ENCODE results near the gene VPS11.

VPS11 gene

DNA sequence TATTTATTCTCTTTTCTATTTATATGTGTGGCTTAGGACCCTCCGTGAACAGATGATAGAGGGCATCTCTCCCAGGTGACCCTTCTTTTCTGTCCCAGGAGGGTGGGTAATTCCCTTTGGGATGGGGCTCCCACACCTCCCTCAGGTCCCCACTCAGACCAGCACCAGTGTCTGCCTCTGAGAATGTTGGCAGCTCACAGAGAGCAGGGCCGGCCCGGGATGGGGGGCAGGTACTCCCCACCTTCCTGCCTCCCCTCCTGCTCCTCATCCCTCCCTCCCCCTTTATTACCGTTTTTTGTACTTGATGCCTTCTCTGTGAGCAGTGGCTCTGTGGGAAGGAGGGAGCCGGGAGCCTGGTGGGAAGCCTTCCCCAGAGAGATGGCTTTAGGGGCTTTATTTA is 49.0 kb downstream of the VPS11 start:
- Histone ChIP-seq H3K4me1 (ENCODE audit: insufficient read depth, low read length) (peaks cover 6% of the 10 kb centered on the region), H3K27me3 (ENCODE audit: insufficient read depth, low read length) (no peaks in the 10 kb centered on the region), H3K9me3 (ENCODE audit: low read length) (no peaks in the 10 kb centered on the region), H3K36me3 (ENCODE audit: insufficient read depth, low read length) (peaks cover 7% of the 10 kb centered on the region), H3K4me3 (ENCODE audit: low read length) (no peak overlapping the region), H2AFZ (ENCODE audit: low read depth, low read length) (no peak overlapping the region)

DNA sequence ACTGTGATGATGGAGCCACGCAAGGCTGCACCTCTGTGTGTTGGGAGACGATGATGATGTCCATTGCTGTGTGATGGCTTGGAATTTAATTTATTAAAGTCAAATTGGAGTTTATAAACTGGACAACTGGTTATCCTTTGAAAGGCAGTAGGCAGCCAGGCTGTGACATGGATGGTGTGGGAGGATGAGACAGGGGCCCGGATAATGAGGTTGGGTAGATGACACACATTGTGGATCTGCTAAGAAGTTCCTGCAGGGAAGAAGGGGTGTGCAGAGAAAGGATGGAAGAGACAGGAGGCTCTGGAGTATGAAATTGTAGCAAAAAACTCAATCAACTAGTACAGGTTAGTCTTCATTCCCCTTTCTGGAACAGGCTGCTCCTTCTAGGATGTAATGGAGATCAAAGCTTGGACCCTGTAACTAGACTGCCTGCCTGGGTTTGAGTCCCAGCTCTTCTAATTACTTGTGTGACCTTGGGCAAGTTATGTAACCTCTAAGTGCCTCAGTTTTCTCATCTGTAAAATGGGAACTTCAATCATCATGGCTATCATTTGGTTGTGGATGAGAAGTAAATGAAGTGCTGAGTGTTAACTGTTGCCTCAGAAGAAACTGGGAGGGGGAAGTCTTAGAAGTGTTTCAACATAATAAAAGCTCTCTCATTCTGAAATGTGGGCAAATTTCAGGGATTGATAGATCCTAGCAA is 49.5 kb downstream of the VPS11 start:
- H3K4me1 ChIP-seq (ENCODE audit: insufficient read depth, low read length): peaks cover 7% of the 10 kb centered on the region
- no peaks in the 10 kb centered on the region for H3K9me3 ChIP-seq (ENCODE audit: low read length)
- no peak overlapping the region for H3K4me3 ChIP-seq (ENCODE audit: low read length)
- H3K36me3 ChIP-seq (ENCODE audit: insufficient read depth, low read length): peaks cover 7% of the 10 kb centered on the region
- H2AFZ ChIP-seq (ENCODE audit: low read depth, low read length): no peak overlapping the region
- no peaks in the 10 kb centered on the region for H3K27me3 ChIP-seq (ENCODE audit: insufficient read depth, low read length)

DNA sequence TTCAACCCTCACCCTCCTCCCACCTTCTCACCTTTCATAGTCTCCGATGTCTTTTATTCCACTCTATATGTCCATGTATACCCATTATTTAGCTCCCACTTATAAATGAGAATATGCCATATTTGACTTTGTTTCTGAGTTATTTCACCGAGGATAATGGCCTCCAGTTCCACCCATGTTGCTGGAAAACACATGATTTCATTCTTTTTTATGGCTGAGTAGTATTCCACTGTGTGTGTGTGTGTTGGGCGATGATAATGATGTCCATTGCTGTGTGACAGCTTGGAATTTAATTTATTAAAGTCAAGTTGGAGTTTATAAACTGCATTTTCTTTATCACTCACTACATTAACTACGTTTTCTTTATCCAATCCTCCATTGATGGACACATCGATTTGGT is 50.6 kb downstream of the VPS11 start:
- Histone ChIP-seq H3K9me3 (ENCODE audit: low read length) (no peaks in the 10 kb centered on the region), H3K27me3 (ENCODE audit: insufficient read depth, low read length) (no peaks in the 10 kb centered on the region), H3K4me3 (ENCODE audit: low read length) (no peak overlapping the region), H2AFZ (ENCODE audit: low read depth, low read length) (no peak overlapping the region), H3K4me1 (ENCODE audit: insufficient read depth, low read length) (peaks cover 14% of the 10 kb centered on the region), H3K36me3 (ENCODE audit: insufficient read depth, low read length) (peaks cover 3% of the 10 kb centered on the region)

DNA sequence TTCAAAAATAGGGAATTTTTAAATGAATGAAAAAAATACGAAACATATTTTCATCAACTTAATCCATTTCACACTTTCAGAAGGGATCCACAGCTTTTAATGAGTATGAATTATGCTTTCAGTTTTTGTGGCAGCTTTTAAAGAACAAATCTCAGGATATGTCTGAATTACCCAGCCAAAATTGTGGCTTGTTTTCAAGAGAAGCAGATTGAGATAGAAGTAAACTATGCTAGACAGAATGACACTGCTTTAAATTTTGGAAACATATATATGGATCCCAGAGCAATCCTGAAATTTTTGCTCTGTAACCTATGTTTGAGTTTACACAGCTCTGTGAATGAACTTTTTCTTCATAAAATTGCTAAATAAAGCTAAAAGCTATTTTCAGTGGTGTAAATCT is 51.3 kb downstream of the VPS11 start:
- no peaks in the 10 kb centered on the region for H3K9me3 ChIP-seq (ENCODE audit: low read length)
- H3K4me3 ChIP-seq (ENCODE audit: low read length): no peak overlapping the region
- H3K4me1 ChIP-seq (ENCODE audit: insufficient read depth, low read length): peaks cover 14% of the 10 kb centered on the region
- no peaks in the 10 kb centered on the region for H3K27me3 ChIP-seq (ENCODE audit: insufficient read depth, low read length)
- H2AFZ ChIP-seq (ENCODE audit: low read depth, low read length): no peak overlapping the region
- peaks cover 5% of the 10 kb centered on the region for H3K36me3 ChIP-seq (ENCODE audit: insufficient read depth, low read length)

DNA sequence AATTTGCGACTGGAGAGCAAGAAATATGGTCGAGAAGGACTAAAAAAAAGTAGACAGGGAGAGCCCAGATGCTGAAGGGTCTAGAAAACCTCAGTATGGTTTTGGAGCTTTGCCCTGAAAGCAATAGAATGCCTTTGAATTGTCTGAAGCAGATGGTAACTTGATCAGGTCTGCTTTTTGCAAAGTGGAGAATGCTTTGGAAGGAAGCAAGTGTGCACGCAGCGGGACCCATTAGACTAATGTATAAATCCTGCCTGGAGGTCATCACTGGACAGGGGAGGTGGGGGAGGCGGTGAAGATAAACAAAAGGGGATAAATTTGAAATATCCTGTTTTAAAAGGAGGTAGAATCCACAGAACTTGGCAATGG is 53.0 kb downstream of the VPS11 start:
- peak overlapping the region; percentile 58 for H3K4me3 ChIP-seq (ENCODE audit: low read length)
- H3K27me3 ChIP-seq (ENCODE audit: insufficient read depth, low read length): no peaks in the 10 kb centered on the region
- no peaks in the 10 kb centered on the region for H3K9me3 ChIP-seq (ENCODE audit: low read length)
- peaks cover 13% of the 10 kb centered on the region for H3K36me3 ChIP-seq (ENCODE audit: insufficient read depth, low read length)
- peak overlapping the region; percentile 48 for H2AFZ ChIP-seq (ENCODE audit: low read depth, low read length)
- peaks cover 14% of the 10 kb centered on the region for H3K4me1 ChIP-seq (ENCODE audit: insufficient read depth, low read length)

DNA sequence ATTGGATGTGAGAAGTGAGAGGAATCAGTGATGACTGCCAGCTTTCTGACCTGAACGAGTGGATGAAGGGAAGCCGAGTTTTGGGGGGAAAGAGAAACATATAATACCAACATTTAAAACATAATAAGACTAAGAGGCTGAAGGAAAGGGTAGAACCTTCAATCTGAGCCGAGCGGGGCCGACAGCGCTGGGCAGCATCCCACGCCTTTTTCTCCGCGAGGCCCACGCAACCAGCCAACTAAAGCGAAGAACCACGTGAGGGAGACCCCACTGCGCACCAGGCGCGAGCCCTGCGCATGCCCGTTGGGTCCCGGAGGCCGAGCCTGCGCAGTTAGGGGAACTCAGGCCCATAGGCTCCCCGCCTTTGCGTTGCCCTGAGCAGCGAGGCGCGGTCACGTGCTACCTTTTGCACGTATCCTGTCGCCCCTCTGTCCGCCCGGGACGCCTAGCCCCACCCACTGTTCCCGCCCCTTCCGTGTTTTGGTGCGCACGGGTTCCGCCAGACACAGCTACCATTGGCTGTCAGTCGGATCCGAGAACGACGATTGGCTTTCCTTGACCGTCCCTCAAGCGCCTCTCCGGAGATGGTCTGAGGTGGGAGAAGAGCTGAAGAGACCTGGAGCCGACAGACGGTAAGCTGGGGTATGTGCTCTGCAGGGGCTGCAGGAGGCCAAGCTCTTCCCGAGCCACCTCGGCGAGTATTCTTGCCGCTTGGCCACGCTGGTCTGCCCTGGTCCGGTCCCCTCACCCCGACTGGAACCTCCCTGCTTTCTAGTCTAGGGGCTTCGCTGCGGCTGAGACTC is 53.6 kb downstream of the VPS11 start, which contains the start of gene HINFP:
TSS of gene HINFP (plus strand) at position 573 of the 803 bp plus-strand sequence. CDS start 5,365 bp downstream, outside the sequence.
- Histone ChIP-seq H3K4me3 (ENCODE audit: low read length) (peak within 1 kb of the TSS; percentile 78), H3K27me3 (ENCODE audit: insufficient read depth, low read length) (no peaks in the 10 kb centered on the region), H2AFZ (ENCODE audit: low read depth, low read length) (peak within 1 kb of the TSS; percentile 48), H3K9me3 (ENCODE audit: low read length) (no peaks in the 10 kb centered on the region), H3K4me1 (ENCODE audit: insufficient read depth, low read length) (peaks cover 14% of the 10 kb centered on the region), H3K36me3 (ENCODE audit: insufficient read depth, low read length) (peaks cover 14% of the 10 kb centered on the region)

DNA sequence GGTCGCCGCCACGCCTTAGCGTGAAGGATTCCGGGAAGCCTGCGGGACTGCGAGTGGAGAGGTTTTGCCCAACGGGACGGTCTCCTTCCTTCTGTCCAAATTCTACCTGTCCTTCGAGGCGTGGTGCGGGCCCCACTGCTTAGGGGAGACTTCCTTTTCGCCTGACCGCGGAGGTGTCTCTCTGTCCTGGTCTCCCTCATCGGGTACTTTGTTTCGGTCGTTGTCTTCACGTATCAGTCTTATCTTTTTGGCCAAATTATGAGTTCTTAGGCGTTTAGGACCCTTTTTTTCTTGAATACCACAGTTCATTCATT is 54.1 kb downstream of the VPS11 start:
- no peaks in the 10 kb centered on the region for H3K27me3 ChIP-seq (ENCODE audit: insufficient read depth, low read length)
- H2AFZ ChIP-seq (ENCODE audit: low read depth, low read length): peak overlapping the region; percentile 31
- H3K4me3 ChIP-seq (ENCODE audit: low read length): peak overlapping the region; percentile 78
- peaks cover 14% of the 10 kb centered on the region for H3K4me1 ChIP-seq (ENCODE audit: insufficient read depth, low read length)
- no peaks in the 10 kb centered on the region for H3K9me3 ChIP-seq (ENCODE audit: low read length)
- peaks cover 15% of the 10 kb centered on the region for H3K36me3 ChIP-seq (ENCODE audit: insufficient read depth, low read length)

DNA sequence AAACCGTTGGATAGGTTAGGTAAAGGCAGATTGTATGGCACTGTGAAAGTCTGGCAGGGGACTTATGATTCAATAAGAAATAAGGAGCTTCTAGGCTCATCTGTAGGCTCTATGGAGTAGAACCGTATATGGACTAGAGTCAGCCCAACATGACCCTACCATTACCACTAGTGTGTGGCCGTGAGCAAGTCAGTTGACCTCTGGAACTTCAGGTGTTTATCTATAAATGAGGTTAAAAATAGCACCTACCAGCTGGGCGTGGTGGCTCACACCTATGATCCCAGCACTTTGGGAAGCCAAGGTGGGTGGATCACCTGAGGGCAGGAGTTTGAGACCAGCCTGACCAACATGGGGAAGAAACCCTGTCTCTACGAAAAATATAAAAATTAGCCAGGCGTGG is 58.2 kb downstream of the VPS11 start:
- H2AFZ ChIP-seq (ENCODE audit: low read depth, low read length): no peak overlapping the region
- H3K4me3 ChIP-seq (ENCODE audit: low read length): no peak overlapping the region
- H3K4me1 ChIP-seq (ENCODE audit: insufficient read depth, low read length): peaks cover 9% of the 10 kb centered on the region
- no peaks in the 10 kb centered on the region for H3K27me3 ChIP-seq (ENCODE audit: insufficient read depth, low read length)
- H3K9me3 ChIP-seq (ENCODE audit: low read length): no peaks in the 10 kb centered on the region
- peaks cover 24% of the 10 kb centered on the region for H3K36me3 ChIP-seq (ENCODE audit: insufficient read depth, low read length)

DNA sequence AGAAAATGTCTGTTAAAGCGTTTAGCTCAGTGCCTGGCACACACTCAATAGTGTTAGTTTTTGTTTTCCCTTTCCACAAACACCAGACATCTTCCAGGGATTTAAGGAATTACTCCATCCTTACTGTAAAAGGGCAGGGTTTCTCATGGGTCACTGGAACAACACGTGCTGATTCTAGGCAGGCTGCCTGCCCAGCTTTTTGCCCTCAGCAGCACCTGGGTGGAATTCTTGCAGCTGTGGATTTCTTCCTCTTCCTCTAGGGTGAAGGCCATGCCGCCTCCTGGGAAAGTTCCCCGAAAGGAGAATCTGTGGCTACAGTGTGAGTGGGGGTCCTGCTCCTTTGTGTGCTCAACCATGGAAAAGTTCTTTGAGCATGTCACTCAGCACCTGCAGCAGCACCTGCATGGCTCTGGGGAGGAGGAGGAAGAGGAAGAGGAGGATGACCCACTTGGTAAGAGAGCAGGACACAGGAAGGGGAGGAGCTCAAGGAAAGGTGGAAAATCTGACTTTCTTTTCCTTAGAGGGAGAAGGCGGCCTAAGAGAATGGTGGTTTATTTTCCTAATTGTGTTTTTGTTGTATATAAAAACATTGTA is 59.2 kb downstream of the VPS11 start:
- Histone ChIP-seq H3K36me3 (ENCODE audit: insufficient read depth, low read length) (peaks cover 30% of the 10 kb centered on the region), H2AFZ (ENCODE audit: low read depth, low read length) (no peak overlapping the region), H3K27me3 (ENCODE audit: insufficient read depth, low read length) (no peaks in the 10 kb centered on the region), H3K9me3 (ENCODE audit: low read length) (no peaks in the 10 kb centered on the region), H3K4me1 (ENCODE audit: insufficient read depth, low read length) (peaks cover 9% of the 10 kb centered on the region), H3K4me3 (ENCODE audit: low read length) (no peak overlapping the region)

DNA sequence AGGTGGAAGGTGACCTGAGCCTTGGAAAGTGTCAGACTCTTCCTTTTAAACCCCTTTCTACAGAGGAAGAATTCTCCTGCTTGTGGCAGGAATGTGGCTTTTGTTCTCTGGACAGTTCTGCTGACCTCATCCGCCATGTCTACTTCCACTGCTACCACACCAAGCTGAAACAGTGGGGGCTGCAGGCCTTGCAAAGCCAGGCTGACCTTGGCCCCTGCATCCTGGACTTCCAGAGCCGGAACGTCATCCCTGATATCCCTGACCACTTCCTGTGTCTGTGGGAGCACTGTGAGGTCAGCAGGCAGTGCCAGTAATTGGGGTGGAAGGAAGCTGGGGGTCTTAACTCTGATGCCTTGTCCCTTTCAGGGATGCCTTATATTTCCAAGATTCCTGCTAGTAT is 63.0 kb downstream of the VPS11 start:
- no peaks in the 10 kb centered on the region for H3K9me3 ChIP-seq (ENCODE audit: low read length)
- H3K27me3 ChIP-seq (ENCODE audit: insufficient read depth, low read length): no peaks in the 10 kb centered on the region
- H3K4me3 ChIP-seq (ENCODE audit: low read length): no peak overlapping the region
- no peak overlapping the region for H2AFZ ChIP-seq (ENCODE audit: low read depth, low read length)
- H3K4me1 ChIP-seq (ENCODE audit: insufficient read depth, low read length): no peaks in the 10 kb centered on the region
- H3K36me3 ChIP-seq (ENCODE audit: insufficient read depth, low read length): peaks cover 44% of the 10 kb centered on the region

Measured in neuron (in vitro differentiated cells).